HG03571 (cell line): ENCODE data around the gene SOCS7.

Experiments
- ATAC-seq: cut with Tn5 transposase; IDR thresholded peaks from one replicate; pipeline ENCODE4 v1.9.1; 2021; ENCODE audit not compliant: unreplicated experiment

The SOCS7 gene

GRCh38 chr17:38358586-38359513 lies 7.2 kb downstream of the SOCS7 start:
- no peak for ATAC-seq

- no peak for ATAC-seq
Observed at GRCh38 chr17:38361694-38362465, 10.2 kb downstream of the SOCS7 start.

DNA sequence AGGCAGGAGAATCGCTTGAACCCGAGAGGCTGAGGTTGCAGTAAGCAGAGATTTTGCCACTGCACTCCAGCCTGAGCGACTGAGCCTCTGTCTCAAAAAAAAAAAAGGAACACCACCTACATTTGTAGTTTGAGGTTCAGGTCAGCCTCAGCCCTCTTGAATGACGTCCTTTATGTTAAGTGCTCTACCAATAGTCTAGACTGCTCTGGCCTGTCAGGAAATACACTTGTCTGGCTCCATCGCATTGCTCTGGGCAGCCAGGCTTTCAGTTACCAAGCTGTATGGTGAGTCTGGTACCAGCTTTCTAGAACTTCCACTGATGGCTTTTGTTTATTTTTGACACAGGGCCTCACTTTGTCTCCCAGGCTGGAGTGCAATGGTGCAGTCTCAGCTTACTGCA lies 11.4 kb downstream of the SOCS7 start:
- no peak for ATAC-seq

GRCh38 chr17:38364741-38365140 lies 13.1 kb downstream of the SOCS7 start:
- no peak for ATAC-seq

DNA sequence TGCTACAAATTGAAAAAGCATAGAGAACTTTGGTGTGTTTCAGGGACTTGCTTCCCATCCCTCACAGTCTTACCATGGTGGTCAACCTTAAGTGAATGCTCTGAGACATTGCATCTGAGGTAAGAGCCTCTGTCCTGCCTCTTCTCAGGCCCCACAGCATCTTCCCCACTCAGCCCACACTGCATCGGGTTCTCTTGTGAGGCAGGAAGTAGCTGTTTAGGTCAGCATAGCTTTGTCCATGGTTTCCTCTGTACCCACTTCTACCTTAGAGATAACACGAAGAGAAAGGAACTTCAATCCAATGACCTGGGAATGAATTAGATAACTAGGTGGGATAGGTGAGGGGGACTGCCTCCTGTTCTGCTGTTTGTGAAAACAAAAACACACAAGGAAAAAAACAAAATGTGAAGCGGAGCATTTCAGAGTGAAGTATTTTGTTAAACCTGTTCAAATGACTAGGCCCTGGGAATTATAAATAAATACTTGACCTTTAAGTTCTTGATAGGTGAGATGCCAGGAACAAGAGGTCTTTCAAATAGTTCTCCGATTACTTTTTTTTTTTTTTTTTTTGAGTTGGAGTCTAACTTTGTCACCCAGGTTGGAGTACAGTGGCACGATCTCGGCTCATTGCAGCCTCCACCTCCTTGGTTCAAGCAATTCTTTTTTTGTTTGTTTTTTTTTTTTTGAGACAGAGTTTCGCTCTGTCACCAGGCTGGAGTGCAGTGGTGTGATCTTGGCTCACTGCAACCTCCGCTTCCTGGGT lies 17.7 kb downstream of the SOCS7 start:
- ATAC-seq, result no peak

DNA sequence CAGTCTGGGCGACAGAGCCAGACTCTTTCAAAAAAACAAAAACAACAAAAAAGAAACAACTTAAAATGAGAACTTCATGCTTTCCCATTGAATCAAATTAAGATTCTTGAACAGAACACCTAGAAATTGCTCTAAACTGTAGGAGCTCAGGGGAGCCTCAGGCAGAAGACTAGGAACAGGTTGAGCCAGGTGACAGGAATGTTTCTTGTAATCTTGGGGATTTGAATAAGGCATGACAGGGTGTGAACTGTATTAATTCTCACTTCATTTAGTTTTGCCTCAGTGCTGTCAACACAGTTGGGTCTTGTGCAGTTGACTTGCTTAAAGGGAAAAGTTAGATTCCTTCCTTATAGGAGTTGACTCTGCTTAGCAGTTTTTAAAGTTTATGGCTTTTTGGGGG lies 27.8 kb downstream of the SOCS7 start:
- ATAC-seq, result no peak

DNA sequence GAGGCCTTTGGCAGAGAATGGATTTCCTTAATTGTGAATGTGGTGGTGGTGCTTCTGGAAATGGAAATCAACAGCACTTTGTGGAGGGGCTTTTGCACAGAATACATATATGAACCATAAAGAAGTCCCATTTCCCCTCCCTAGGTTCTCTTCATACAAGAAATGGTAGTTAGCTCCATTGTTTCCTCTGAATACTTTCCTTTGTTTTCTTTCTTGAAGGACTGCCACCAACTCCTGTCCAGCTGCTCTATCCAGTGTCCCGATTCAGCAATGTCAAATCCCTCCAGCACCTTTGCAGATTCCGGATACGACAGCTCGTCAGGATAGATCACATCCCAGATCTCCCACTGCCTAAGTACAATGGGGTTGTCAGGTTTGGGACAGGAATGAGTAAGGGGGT lies 43.4 kb downstream of the SOCS7 start:
- no peak for ATAC-seq

GRCh38 chr17:38397227-38397626 lies 45.6 kb downstream of the SOCS7 start:
- no peak for ATAC-seq

GRCh38 chr17:38400286-38400685 lies 48.6 kb downstream of the SOCS7 start:
- no peak for ATAC-seq

DNA sequence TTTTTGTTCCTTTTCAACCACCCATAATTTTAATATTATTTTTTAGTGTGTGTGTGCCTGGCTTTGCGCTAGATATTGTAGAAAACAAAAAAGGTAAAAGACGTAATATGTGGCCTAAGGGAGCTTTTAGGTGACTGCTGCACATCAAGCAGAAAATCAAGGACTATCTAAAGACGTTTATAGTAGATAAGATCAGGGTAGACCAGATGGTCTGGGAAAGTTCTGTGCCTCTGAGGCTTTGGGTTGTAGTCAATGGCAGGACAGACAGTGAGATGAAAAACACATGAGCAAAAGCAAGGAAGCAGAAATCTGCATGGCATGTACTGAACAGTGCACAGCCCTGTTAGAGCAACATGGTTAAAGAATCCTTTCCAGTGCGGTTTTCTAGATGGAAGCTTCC lies 49.8 kb downstream of the SOCS7 start:
- ATAC-seq, result no peak

GRCh38 chr17:38402897-38403296 lies 51.3 kb downstream of the SOCS7 start:
- ATAC-seq, result no peak

GRCh38 chr17:38403491-38403890 lies 51.8 kb downstream of the SOCS7 start:
- no peak for ATAC-seq

DNA sequence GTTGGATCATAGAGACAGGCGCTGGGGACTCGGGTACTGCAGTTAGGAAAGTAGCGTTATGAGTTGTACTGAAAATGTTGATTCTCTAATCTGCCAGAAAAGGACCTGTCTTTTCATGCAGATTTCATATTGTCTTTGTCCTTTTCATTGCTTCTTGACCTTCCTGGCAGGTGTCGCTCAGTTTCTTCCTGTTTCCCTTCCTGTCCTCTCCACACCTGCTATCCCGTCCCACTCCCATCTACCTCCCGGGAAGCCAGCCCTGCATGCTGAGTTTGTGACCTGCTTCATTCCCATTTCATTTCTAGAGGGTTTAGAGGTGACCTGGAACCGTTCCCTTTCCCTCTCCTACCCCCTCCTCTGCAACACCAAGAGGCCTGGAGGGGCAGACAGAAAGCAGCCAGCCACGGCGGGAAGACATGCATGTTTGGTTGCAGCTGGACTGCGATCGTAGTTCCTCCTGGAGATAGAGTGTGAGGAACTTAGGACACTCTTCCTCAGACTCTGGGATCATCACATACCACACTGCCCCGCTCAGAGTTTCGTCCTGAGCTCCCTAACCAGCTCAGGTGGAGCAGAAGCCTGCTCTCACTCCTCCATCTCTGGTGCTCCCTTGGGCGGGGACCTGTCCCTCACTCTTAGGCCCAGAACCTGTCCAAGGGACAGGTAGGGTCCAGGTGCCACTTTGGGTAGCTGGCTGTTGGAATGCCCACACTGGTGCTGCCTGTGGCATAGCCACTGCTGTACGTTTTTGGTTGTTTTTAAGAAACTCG lies 52.7 kb downstream of the SOCS7 start:
- no peak for ATAC-seq

GRCh38 chr17:38405654-38406053 lies 54.0 kb downstream of the SOCS7 start:
- no peak for ATAC-seq

- no peak for ATAC-seq
Observed at GRCh38 chr17:38410201-38410600, 58.6 kb downstream of the SOCS7 start.

DNA sequence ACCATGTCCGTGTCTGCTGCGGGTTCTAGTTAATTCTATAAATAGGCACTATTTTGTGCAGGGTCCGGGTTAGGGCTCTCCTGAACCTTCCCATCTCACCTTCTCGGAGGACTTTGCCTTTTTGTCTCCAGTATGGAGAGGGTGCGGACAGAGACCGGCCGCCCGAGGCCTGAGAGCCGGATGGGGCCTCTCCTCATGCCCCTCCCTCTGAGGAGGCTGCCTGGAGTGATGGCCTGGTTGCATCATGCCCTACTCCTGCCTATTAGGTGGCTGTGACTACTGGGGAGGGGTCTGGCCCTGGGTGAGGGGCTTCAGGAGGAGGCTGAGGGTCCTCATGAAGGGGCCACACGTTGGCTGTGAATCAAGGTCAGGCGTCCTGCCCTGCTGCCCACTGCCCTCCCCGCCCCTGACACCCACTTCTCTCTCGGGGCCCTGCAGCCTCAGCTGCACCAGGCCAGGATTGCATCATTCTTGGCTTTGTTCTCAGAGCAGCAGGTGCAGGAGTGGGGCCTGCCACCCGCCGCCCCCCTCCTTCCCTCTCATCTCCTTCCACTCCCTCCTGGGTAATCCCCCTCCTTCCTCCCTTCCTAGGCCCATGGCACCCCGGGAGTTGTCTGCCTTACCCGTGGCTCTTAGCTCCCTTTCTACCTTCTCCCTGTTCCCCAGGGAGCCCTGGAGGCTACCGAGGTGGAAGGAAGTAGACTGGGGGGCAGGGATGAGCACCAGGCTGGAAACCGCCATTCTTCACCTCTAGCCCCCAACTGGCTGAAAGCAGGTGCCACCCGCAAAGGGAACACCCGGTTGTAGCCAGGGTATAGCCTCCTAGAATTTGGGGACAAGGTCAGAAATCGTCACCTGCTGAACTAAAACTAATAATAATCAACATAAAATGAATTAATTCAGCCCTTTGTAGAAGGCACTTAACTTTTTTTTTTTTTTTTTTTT lies 63.9 kb downstream of the SOCS7 start:
- no peak for ATAC-seq

DNA sequence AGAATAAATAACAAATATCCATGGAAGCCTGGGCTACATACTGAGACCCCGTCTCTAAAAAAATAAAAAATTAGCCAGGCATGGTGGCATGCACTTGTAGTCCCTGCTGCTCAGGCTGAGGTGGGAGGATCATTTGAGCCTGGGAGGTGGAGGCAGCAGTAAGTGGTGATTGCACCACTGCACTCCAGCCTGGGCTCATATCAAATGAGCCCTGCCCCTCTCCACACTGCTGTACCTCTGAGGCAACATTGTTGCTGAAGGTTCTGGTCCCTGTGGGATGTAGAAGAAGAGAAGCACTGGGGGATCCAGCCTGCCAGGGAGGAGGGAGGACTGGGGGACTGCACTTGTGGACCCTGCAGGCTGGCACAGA lies 65.2 kb downstream of the SOCS7 start:
- no peak for ATAC-seq

- ATAC-seq, result no peak
Observed at GRCh38 chr17:38417210-38417951, 65.7 kb downstream of the SOCS7 start.
